Measurements from ENCODE around the gene STH. TPM values are rescaled to one million over a fixed set of nuclear protein-coding genes. Genes with fewer than 3 reads are reported as not detected.

STH gene
- total RNA-seq, 1 experiment from 2014 or later, result not detected

DNA sequence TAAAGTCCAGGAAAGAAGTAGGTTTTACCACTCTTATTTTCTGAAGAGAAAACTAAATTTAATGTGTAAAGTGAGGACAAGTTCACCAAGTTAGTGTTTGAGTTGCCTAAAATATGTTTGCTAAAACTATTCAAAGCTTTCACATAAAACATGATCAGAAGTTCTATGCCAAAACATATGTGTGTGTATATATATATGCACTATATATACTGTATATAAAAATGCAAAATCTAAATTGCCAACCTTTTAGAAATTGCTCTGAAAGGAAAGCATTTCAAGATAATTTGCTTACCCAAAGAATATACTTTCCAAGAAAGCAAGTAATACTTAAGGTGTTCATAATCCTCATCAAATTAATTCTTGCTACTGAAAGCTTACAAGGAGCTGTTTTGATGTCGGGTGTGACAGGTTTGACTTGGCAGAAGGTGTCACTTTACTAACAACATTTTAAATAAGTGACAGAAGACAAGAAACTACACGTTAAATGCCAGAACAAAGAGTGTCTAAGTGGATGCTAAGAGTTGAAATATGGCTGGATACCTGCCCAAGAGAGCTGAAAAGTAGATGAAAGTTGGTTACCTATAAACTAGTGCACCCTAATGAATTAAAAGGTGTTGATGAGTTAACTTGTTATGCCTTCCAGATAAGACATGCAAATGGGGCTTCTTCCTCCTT is 32.3 kb upstream of the STH start:
- no peak for DNase-seq (ENCODE audit: extremely low read depth, low read depth)

DNA sequence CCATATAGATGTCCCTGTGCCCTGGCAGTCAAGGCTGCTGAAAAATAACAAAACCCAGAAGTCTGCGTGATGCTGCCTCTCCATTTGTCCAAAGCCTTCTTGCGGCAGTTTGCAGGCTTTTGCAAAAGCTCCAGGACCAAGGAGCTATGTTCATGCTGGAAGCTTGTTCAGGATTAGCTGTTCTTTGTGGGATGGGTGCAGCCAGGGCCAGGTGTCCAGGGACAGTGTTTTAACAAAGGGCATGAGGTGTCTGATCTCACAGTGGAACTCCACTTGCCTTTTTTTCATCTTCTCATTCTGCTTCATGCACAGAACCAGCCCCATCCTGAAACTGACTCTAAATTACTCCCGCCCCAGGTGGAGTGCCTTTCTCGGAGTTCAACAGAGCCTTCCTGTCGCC is 31.7 kb upstream of the STH start:
- DNase-seq (ENCODE audit: extremely low read depth, low read depth), result no peak

DNA sequence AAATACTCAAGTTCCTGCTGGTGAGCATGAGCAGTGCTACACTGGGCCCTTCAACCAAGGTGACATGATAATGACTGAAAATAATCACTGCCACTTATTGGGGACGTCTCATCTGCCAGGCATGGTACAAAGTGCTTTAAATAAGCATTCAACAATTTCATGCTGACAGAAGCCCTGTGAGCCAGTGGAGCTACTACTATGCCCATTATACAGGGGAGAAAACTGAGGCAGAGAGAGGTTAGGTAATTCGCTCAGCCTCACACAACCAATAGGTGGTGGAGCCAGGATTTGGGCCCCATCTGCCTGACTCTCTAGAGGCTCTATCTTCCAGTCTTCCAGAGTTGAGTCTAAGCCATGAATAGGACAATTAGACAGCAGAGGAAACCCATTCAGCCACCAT is 30.3 kb upstream of the STH start:
- no peak for DNase-seq (ENCODE audit: extremely low read depth, low read depth)

DNA sequence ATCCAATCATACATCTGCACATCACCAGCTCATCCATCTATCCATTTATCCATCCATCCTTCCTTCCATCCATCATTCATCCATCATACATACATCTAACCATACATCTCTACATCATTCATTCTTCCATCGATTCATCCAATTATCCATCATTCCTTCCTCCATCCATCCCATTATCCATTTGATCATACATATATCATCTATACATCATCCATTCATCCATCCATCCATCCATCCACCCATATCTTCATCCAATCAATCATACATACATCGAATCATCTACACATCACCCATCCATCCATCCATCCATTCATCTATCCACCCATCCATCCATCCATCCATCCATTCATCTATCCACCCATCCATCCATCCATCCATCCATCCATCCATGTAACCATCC is 29.3 kb upstream of the STH start:
- no peak for DNase-seq (ENCODE audit: extremely low read depth, low read depth)

DNA sequence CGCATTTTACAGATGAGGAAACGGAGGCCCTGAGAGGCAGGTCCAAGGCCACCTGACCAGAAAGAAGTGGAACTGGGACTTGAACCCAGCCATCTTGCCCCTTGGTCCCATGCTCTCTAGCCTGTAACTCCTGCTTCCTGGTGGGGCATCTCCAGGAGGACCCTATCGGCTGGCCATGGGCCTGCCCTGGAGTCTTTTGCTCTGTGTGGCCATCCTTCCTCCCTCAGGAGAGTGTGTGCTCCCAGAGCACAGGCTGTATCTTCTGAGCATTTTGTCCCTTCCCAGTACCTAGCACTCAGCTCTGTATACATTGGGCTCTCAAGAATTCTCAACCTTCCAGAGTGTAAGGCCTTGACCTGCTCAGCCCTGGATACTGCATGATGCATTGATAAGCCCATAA is 28.4 kb upstream of the STH start:
- DNase-seq (ENCODE audit: extremely low read depth, low read depth), result no peak

DNA sequence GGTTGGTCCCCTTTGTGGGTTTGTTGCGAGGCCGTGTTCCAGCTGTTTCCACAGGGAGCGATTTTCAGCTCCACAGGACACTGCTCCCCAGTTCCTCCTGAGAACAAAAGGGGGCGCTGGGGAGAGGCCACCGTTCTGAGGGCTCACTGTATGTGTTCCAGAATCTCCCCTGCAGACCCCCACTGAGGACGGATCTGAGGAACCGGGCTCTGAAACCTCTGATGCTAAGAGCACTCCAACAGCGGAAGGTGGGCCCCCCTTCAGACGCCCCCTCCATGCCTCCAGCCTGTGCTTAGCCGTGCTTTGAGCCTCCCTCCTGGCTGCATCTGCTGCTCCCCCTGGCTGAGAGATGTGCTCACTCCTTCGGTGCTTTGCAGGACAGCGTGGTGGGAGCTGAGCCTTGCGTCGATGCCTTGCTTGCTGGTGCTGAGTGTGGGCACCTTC is 27.3 kb upstream of the STH start:
- no peak for DNase-seq (ENCODE audit: extremely low read depth, low read depth)

DNA sequence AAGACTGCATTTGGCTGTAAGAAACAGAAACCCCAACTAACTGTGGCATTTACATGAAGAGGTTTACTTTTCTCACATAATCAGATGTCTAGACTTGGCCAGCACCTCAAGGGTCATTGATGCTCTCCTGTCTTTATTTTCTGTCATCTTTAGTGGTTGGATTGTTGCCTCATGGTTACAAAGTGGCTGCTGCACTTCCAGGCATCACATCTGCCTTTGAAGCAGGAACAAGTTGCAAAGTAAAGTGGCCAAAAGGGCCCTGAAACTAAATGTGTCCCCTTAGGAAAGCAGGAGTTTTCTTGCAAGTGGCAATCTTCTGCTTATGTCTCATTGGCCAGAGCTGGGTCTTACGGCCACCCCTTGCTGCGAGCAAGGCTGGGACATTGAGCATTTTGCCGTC is 26.5 kb upstream of the STH start:
- no peak for DNase-seq (ENCODE audit: extremely low read depth, low read depth)

DNA sequence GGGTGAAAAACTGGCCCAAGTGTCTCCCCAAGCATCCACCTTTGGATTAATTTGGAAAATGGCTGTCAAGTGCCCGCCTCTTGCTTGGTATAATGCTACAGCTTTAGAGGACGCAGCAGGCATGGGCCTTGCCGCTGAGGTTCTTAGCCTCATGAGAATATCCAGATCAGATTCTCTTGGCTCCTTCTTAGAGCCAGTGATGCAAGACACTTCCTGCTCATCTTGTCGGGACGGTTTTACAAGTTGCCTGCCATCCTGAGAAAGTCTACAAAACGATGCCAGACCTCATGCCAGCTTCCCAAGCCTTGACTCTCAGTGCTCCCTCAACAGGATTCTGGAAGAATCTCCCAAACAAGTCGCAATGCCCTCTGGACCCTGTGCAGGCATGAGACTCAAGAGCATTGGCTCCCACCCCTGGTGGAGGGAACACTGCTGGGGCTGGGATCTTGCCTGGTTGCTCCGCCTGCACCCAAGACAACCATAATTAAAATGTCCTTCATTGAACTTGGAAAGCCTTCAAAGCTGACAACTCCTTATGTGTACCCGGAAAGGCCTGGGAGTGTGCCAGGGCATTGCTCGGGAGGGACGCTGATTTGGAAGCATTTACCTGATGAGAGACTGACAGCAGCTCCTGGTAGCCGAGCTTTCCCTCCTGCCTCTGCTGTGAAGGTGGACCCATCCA is 25.8 kb upstream of the STH start:
- DNase-seq (ENCODE audit: extremely low read depth, low read depth), result no peak

DNA sequence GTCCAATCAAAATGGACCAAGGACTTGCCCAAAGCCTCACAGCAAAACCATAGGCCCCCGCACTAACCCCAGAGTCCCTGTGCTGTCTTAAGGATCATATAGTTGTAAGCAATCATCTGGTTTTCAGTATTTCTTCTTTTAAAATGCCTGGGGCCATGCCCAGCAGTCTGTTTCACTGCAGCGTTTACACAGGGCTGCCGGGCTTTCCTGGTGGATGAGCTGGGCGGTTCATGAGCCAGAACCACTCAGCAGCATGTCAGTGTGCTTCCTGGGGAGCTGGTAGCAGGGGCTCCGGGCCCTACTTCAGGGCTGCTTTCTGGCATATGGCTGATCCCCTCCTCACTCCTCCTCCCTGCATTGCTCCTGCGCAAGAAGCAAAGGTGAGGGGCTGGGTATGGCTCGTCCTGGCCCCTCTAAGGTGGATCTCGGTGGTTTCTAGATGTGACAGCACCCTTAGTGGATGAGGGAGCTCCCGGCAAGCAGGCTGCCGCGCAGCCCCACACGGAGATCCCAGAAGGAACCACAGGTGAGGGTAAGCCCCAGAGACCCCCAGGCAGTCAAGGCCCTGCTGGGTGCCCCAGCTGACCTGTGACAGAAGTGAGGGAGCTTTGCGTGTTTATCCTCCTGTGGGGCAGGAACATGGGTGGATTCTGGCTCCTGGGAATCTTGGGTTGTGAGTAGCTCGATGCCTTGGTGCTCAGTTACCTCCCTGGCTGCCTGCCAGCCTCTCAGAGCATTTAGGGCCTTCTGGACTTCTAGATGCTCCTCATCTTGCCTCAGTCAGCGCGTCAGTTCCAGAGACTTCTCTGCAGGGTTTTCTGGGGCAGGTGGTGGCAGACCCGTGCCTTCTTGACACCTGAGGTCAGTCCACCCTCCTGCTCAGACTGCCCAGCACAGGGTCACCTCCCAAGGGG is 24.8 kb upstream of the STH start:
- DNase-seq (ENCODE audit: extremely low read depth, low read depth), result no peak

DNA sequence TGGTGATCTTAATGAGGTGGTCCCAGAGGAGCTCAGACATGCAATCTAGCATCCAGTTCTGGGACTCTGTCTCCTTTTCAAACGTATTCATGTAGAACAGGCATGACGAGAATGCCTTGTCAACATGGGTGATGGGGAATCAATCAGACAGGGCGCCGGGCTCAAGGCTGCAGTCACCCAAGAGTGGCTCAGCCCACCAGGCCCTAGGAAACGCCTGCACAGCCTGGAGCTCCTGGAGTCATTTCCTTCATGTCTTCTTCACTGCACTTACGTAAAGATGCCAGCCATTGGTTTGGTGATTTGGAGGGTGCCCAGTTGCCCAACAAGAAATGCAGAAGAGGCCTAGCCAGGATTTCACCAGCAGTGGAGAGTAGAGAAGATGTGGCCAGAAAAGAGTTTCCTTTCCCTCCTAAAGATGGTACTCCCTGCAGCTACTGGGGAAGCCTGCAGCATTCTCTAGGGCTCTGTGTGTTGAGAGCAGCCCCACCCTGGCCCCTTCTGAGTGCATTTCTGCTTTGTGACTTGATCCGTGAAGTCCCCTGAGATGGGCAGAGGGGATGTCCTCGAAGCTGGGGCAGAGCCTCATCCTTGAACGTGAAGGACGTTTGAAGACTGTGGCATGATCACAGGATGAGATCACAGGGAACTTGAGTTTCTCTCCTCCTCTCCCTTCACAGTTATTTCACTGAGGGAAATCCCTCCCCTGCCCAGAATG is 24.0 kb upstream of the STH start:
- DNase-seq (ENCODE audit: extremely low read depth, low read depth), result no peak

DNA sequence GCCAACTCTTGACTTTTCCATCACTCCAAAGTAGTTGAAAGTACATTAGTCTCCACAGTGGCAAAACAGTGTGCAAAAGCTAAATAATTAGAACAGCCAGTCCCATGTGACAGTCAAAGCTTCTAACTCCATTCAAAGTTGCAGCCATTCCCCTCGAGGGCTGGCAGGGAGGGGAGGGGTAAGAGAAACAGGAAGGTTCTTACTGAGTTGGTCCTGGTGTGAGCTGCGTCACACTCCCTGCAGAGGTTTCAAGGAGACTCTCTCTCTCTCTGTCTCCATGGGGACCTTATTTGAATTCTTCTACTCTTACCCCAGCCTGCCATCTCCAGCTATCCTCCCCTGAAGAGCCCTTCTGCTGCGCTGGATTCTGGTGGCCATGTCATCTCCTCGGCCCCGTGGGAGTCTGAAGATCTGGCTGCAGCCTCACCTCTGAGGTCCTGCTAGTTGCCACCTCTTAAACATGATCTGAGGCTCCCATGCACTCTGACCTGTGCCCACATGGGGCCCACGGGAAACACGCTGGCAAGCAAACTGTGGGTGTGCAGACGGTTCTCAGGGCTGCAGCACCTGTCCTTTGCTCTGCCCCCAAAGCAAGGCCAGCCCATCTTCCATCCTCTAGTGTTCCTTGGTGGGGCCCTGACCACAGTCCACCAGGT is 23.3 kb upstream of the STH start:
- DNase-seq (ENCODE audit: extremely low read depth, low read depth), result no peak

DNA sequence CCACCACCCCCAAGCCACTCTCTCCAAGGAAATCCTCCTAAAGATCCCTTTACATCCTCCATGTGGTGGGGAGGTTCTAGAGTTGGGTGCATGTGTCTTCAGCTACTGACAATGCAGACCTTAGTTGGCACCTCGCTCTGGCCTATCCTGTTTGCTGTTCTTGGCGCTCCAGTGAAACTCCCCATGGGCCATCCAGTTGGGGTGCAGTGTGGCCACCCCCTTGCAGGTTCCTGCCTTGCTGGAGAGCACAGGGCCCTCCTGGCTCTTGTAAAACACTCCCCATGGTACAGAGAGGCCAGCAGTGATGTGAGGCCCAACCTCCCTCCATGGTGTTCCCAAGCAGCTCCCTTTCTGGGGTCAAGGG is 22.7 kb upstream of the STH start:
- DNase-seq (ENCODE audit: extremely low read depth, low read depth), result no peak

DNA sequence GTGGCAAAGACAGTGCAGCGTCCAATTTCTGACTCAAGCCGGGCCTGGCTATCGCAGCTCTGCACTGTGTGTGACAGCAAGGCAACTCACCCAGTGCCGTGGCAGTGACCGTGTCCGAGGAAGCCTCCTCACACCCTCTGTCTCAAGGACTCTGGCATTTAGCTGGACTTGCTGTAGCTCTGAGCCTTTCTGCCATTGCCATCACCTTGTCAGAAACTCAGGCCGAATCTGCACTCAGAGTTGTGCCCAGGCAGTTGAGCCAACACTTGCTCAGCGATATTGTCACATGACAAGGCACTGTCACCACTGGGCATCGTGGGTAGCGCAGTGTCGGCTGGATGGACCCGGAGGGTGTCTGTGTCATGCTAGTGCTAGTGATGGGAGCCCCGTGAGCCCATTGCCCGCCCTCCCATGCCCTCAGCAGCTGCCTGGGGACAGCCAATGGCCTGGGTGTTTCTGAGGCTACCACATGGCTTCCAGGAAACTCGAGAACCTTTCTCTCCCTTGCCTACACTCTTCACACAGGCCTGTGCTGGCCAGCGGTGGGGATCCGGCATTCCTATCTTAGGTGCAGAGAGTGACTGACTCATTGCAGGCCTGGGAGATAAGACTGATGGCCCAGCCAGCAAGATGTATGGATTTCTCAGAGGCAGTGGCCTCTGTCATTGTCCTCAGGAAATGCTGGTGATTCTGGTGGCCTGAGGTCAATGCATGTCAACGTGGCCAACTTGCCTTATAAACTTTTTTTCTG is 22.1 kb upstream of the STH start:
- DNase-seq (ENCODE audit: extremely low read depth, low read depth), result no peak

DNA sequence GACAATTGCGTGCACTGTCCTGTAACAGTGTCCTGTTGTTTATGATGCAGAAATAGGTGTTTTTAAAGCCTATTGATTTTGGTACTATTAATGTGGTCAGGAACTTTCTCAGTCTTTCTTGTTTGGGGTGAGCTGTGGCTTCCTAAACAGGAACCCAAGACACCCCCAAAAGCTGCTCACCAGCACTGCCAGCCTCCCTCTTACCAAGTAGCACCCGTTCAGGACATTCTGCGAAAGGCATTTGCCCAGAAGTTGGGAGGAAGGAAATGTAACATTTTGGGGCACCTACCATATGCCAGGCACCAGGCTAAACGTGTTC is 21.6 kb upstream of the STH start:
- DNase-seq (ENCODE audit: extremely low read depth, low read depth), result no peak

DNA sequence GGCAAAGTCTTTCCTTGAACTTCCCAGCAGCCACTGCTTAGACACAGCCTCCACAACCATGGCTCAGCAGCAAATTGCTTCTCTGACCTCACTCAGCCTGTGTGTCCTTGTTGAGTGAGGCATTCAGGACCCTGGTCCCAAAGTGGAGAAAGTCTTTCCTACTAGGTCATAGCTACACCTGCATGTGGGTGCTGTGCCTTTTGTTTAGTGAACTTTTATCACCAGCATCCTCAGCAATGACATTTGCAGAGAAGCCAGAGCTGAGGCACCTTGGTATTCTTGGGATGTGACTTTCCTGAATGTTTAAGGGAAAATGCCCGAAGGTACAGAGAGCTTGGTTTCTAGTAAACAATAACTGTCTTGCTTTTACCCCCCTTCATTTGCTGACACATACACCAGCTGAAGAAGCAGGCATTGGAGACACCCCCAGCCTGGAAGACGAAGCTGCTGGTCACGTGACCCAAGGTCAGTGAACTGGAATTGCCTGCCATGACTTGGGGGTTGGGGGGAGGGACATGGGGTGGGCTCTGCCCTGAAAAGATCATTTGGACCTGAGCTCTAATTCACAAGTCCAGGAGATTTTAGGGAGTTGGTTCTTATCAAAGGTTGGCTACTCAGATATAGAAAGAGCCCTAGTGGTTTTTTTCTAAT is 20.9 kb upstream of the STH start:
- no peak for DNase-seq (ENCODE audit: extremely low read depth, low read depth)

DNA sequence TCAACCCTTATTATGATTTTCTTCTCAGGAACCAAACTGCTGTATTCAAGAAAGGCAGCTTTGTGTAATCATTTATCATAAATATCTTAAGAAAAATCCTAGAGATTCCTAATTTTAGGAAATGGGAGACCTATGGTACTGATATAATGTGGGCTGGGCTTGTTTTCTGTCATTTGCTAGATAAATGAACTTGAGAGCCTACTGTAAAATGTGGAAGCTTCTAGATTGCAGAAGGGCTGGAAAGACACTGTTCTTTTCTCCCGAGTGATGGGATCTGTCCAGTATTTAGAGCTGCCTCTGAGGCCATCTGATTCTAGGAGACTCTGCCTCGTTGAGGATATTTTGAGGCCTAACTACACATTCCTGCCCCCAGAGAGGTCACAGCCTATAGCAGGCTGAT is 19.9 kb upstream of the STH start:
- DNase-seq (ENCODE audit: extremely low read depth, low read depth), result no peak

DNA sequence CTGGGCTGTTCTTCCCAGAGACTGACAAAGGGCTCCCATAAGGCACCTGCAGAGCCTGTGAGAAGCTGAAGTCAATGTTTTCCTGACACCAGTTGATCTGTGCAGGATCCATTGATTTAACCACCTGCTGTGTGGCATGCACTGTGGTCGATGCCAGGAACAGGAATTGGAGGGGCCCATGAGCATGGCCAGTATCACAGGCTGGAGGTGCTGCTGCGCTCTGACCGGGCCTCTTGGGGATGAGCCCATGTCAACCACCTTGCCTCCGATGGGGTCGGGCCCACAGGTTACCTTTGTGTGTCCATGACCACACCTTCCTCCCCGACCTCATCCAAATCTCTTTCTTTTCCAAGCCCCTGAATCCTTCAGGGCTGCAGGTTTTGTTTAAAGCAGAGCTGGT is 18.2 kb upstream of the STH start:
- DNase-seq (ENCODE audit: extremely low read depth, low read depth), result no peak

DNA sequence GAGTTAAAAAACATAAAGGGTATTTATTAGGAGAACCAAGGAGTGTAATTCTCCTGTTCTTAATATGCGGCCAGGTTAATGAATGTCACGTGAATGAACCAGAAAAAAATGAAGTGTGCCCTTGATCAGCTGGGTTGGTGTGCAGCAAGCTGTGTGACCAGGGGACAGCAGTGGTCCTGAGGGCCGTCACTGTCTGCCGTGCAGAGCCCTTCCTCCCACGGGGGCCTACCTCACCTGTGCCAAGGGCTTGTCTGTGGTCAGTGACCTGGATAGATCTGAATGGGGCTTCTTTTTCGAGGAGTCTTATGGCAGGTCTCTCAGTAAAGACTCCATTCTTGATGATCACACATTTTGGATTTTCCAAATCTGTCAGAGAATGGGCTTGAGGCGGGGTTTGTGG is 17.7 kb upstream of the STH start:
- DNase-seq (ENCODE audit: extremely low read depth, low read depth), result no peak

DNA sequence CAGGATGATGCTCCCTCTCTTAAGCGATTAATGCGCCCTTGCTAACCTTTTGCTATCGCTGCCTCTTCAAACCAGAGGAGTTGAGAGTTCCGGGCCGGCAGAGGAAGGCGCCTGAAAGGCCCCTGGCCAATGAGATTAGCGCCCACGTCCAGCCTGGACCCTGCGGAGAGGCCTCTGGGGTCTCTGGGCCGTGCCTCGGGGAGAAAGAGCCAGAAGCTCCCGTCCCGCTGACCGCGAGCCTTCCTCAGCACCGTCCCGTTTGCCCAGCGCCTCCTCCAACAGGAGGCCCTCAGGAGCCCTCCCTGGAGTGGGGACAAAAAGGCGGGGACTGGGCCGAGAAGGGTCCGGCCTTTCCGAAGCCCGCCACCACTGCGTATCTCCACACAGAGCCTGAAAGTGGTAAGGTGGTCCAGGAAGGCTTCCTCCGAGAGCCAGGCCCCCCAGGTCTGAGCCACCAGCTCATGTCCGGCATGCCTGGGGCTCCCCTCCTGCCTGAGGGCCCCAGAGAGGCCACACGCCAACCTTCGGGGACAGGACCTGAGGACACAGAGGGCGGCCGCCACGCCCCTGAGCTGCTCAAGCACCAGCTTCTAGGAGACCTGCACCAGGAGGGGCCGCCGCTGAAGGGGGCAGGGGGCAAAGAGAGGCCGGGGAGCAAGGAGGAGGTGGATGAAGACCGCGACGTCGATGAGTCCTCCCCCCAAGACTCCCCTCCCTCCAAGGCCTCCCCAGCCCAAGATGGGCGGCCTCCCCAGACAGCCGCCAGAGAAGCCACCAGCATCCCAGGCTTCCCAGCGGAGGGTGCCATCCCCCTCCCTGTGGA is 16.0 kb upstream of the STH start:
- DNase-seq (ENCODE audit: extremely low read depth, low read depth), result no peak
